Measurements from ENCODE around the gene PPP1R3C.

- TF ChIP-seq CTCF (IDR thresholded peaks at IDR 0.05; ENCODE audit: low read depth, low read length, missing input control): no peak
- no peak for TF ChIP-seq YY1 (IDR thresholded peaks at IDR 0.05)
- TF ChIP-seq ZBTB33 (IDR thresholded peaks at IDR 0.05): no peak
- TF ChIP-seq NR2F2 (IDR thresholded peaks at IDR 0.05): no peak
- no peak for TF ChIP-seq TAF1 (conservative IDR thresholded peaks at IDR 0.05)
- TF ChIP-seq GABPA (IDR thresholded peaks at IDR 0.05 in 1 of 2, conservative IDR thresholded peaks at IDR 0.05 in 1 of 2): no peak
- no peak for TF ChIP-seq ATF3 (IDR thresholded peaks at IDR 0.05)
- no peak for TF ChIP-seq REST (IDR thresholded peaks at IDR 0.05)
- no peak for TF ChIP-seq JUND (IDR thresholded peaks at IDR 0.05)
- TF ChIP-seq RXRA (IDR thresholded peaks at IDR 0.05): no peak
Measured at GRCh38 chr10:91592266-91592975, 40.5 kb downstream of the PPP1R3C start.
